ENCODE data around the gene ANK3.

ANK3 gene

DNA sequence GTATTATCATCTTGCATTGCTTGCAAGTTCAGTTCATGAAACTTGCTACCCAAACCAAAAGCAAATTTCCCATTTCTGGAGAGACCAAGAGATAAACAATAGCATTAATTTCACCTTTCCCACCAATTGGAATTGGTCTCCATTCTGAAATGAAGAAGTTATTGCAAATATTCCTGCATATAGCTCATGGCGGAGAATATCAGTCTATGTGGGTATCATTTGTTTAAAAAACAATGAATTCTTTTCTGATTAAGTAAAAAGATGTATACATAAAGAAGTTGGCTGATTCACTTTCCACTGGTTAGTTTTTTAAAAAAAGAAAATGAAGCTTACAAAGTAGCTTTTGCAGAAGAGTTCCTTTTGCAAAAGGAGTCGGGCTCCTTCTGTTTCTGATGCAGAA, 19.5 kb upstream of the ANK3 start:
- TF ChIP-seq POLR2AphosphoS5 (IDR thresholded peaks at IDR 0.05; ENCODE audit: low read depth, low read length) (no peak), SIN3A (IDR thresholded peaks at IDR 0.05; ENCODE audit: borderline replicate concordance, insufficient read depth, low read length) (no peak), FOXP2 (optimal IDR thresholded peaks at IDR 0.05; ENCODE audit: borderline replicate concordance, extremely low read depth, extremely low read length, insufficient read depth) (no peak), TAF1 (IDR thresholded peaks at IDR 0.05; ENCODE audit: borderline replicate concordance, insufficient read depth, low read length) (no peak)
- TF ChIP-seq, protein P1, sequence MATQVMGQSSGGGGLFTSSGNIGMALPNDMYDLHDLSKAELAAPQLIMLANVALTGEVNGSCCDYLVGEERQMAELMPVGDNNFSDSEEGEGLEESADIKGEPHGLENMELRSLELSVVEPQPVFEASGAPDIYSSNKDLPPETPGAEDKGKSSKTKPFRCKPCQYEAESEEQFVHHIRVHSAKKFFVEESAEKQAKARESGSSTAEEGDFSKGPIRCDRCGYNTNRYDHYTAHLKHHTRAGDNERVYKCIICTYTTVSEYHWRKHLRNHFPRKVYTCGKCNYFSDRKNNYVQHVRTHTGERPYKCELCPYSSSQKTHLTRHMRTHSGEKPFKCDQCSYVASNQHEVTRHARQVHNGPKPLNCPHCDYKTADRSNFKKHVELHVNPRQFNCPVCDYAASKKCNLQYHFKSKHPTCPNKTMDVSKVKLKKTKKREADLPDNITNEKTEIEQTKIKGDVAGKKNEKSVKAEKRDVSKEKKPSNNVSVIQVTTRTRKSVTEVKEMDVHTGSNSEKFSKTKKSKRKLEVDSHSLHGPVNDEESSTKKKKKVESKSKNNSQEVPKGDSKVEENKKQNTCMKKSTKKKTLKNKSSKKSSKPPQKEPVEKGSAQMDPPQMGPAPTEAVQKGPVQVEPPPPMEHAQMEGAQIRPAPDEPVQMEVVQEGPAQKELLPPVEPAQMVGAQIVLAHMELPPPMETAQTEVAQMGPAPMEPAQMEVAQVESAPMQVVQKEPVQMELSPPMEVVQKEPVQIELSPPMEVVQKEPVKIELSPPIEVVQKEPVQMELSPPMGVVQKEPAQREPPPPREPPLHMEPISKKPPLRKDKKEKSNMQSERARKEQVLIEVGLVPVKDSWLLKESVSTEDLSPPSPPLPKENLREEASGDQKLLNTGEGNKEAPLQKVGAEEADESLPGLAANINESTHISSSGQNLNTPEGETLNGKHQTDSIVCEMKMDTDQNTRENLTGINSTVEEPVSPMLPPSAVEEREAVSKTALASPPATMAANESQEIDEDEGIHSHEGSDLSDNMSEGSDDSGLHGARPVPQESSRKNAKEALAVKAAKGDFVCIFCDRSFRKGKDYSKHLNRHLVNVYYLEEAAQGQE (IDR thresholded peaks at IDR 0.05; ENCODE audit: insufficient read depth in 1 of 2, low read depth in 2 of 2, low read length in 2 of 2) = no peak

DNA sequence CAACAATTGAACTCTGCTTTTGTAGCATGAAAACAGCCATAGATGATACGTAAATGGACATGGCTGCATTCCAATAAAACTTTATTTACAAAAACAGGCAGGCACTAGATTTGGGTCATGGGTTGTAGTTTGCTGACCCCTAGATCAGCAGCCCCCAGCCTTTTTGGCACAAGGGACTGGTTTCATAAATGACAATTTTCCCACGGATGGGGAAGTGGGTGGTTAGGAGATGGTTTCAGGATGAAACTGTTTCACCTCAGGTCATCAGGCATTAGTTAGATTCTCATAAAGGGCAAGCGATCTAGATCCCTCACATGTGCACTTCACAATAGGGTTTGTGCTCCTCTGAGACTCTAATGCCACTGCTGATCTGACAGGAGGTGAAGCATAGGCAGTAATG, 16.5 kb upstream of the ANK3 start:
- no peak for TF ChIP-seq SIN3A (IDR thresholded peaks at IDR 0.05; ENCODE audit: borderline replicate concordance, insufficient read depth, low read length)
- TF ChIP-seq TAF1 (IDR thresholded peaks at IDR 0.05; ENCODE audit: borderline replicate concordance, insufficient read depth, low read length) = no peak
- no peak for TF ChIP-seq FOXP2 (optimal IDR thresholded peaks at IDR 0.05; ENCODE audit: borderline replicate concordance, extremely low read depth, extremely low read length, insufficient read depth)
- TF ChIP-seq POLR2AphosphoS5 (IDR thresholded peaks at IDR 0.05; ENCODE audit: low read depth, low read length) = no peak
- TF ChIP-seq, protein P1 (IDR thresholded peaks at IDR 0.05; ENCODE audit: insufficient read depth in 1 of 2, low read depth in 2 of 2, low read length in 2 of 2) = no peak

DNA sequence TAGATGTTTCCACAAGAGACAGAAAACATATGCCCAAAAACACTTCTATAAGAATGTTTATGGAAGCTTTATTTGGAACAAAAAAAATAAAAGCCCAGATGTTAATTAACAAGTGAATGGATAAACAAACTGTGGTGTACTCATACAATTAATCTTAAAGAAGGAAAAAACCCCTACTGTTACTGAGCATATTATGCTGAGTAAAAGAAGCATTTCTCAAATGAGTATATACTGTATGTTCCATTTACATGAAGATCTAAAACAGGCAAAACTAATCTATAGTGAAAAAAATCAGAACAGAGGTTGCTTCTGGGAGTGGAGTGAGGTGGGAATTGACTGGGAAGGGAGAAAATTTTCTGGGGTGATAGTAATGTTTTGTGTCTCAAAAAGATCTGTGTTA, 15.5 kb upstream of the ANK3 start:
- no peak for TF ChIP-seq SIN3A (IDR thresholded peaks at IDR 0.05; ENCODE audit: borderline replicate concordance, insufficient read depth, low read length)
- TF ChIP-seq, protein P1 (IDR thresholded peaks at IDR 0.05; ENCODE audit: insufficient read depth in 1 of 2, low read depth in 2 of 2, low read length in 2 of 2) = no peak
- TF ChIP-seq TAF1 (IDR thresholded peaks at IDR 0.05; ENCODE audit: borderline replicate concordance, insufficient read depth, low read length) = no peak
- no peak for TF ChIP-seq FOXP2 (optimal IDR thresholded peaks at IDR 0.05; ENCODE audit: borderline replicate concordance, extremely low read depth, extremely low read length, insufficient read depth)
- no peak for TF ChIP-seq POLR2AphosphoS5 (IDR thresholded peaks at IDR 0.05; ENCODE audit: low read depth, low read length)

DNA sequence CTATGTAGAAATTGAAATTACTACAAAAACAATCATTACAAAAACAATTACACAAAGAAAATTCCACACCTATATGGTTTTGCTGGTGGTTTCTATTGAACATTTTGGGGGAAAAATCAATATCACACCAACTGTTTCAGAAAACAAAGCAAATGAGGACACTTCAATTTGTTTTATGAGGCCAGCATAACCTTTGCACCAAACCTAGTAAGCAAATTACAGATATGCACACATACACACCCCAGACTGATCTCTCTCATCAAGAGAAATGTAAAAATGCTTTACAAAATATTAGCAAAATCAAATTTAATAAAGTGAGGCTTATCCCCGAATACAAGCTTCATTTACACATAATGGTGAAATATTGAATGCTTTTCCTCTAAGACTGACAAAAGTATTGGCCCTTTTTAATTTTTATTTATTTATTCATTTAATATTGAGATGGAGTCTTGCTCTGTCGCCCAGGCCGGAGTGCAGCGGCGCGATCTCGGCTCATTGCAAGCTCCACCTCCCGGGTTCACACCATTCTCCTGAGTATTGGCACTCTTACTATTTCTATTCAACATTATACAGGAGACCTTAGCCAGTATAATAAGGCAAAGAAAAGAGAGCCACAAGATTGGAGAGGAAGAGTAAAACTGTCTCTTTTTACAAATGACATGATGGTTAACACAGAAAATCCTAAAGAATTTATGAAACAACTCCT, 13.6 kb upstream of the ANK3 start:
- no peak for TF ChIP-seq POLR2AphosphoS5 (IDR thresholded peaks at IDR 0.05; ENCODE audit: low read depth, low read length)
- TF ChIP-seq SIN3A (IDR thresholded peaks at IDR 0.05; ENCODE audit: borderline replicate concordance, insufficient read depth, low read length) = no peak
- TF ChIP-seq, protein P1 (IDR thresholded peaks at IDR 0.05; ENCODE audit: insufficient read depth in 1 of 2, low read depth in 2 of 2, low read length in 2 of 2) = no peak
- no peak for TF ChIP-seq TAF1 (IDR thresholded peaks at IDR 0.05; ENCODE audit: borderline replicate concordance, insufficient read depth, low read length)
- no peak for TF ChIP-seq FOXP2 (optimal IDR thresholded peaks at IDR 0.05; ENCODE audit: borderline replicate concordance, extremely low read depth, extremely low read length, insufficient read depth)
